Measurements from ENCODE around the gene NGRN. TPM values are rescaled to one million over a fixed set of nuclear protein-coding genes. Genes with fewer than 3 reads are reported as not detected.

Gene NGRN
- total and polyA plus RNA-seq, 2 of the 4 experiments (the other 2 are of a cell fraction): 39.6 to 46.2 TPM

DNA sequence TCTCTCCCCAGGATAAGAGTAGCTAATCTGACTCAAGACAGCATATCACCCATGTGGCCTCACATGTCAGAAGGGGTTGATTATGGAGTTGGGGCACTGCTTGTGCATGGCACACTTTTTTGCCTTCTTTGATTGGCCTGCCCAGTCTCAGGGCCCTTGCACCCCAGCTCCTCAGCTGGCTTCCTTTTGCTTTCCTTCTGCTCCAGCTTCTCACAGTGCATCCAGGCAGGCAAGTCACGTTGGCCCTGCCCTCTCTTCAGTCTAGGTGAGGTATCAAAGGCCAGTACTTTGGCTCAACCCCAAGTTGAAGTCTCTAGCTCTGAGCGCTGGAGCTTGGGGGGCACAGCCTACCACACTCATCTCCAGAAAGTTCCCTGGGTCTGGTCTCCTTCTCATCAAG is 42.2 kb downstream of the NGRN start:
- POLR2A ChIA-PET (ENCODE audit: unreplicated experiment): no interaction called here
- intact Hi-C loops (cut with micrococcal nuclease): no loop called here

More for the DNA sequence above, 42.2 kb downstream of the NGRN start:
- H3K4me1 ChIP-seq (ENCODE audit: control insufficient read depth, insufficient read depth, low read length): no peaks in the 10 kb centered on the region
- ATAC-seq (ENCODE audit: low read depth): no peak
- no peak overlapping the region for H3K23ac ChIP-seq (ENCODE audit: low read depth, low read length)
- H3K14ac ChIP-seq (replicated peaks; ENCODE audit: low read depth, low read length): no peak overlapping the region; the same call in 1 of the 2 replicates
- H3K27ac ChIP-seq (ENCODE audit: insufficient read depth, low read length): no peak overlapping the region
- H3K18ac ChIP-seq (ENCODE audit: low read depth, low read length): no peak overlapping the region
- no peak overlapping the region for H4K8ac ChIP-seq (ENCODE audit: low read depth in 2 of 2, low read length in 2 of 2)
- H2BK15ac ChIP-seq (ENCODE audit: low read depth, low read length): no peak overlapping the region
- no peaks in the 10 kb centered on the region; the same call in 1 of the 2 replicates for H3K27me3 ChIP-seq (ENCODE audit: control insufficient read depth, insufficient read depth, low read length)
- H2AK9ac ChIP-seq (replicated peaks; ENCODE audit: low read depth, low read length, poor library complexity): no peak overlapping the region
- no peak overlapping the region for H3K56ac ChIP-seq (ENCODE audit: extremely low read depth, insufficient read depth, low read length)
- H2AK5ac ChIP-seq (ENCODE audit: low read depth, low read length): no peak overlapping the region
- TF ChIP-seq CEBPB (IDR thresholded peaks at IDR 0.05; ENCODE audit: low read depth, low read length): no peak
- TF ChIP-seq, protein P1, sequence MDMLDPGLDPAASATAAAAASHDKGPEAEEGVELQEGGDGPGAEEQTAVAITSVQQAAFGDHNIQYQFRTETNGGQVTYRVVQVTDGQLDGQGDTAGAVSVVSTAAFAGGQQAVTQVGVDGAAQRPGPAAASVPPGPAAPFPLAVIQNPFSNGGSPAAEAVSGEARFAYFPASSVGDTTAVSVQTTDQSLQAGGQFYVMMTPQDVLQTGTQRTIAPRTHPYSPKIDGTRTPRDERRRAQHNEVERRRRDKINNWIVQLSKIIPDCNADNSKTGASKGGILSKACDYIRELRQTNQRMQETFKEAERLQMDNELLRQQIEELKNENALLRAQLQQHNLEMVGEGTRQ (IDR thresholded peaks at IDR 0.05; ENCODE audit: low read depth, low read length): no peak
- no peak for TF ChIP-seq RCOR1 (IDR thresholded peaks at IDR 0.05; ENCODE audit: insufficient replicate concordance, low read length)
- TF ChIP-seq FOS (IDR thresholded peaks at IDR 0.05; ENCODE audit: low read depth, low read length): no peak
- TF ChIP-seq NFE2L2 (IDR thresholded peaks at IDR 0.05; ENCODE audit: low read depth, low read length): no peak
- TF ChIP-seq SMC3 (IDR thresholded peaks at IDR 0.05; ENCODE audit: low read depth, low read length): no peak
- in situ Hi-C loops (cut with MboI; ENCODE audit: low sequenced_read_pairs): loop anchor here (25.0 kb wide), 1 partner anchor 580 kb away; the partner anchor contains the start of gene FES
- no peak overlapping the region for H4K5ac ChIP-seq (ENCODE audit: low read depth, low read length)
- no peak overlapping the region for H3K4ac ChIP-seq (ENCODE audit: low read depth, low read length)
- H4K20me1 ChIP-seq (ENCODE audit: insufficient read depth, low read length): no peaks in the 10 kb centered on the region
- H2BK20ac ChIP-seq (ENCODE audit: low read depth, low read length): no peak overlapping the region
- no peaks in the 10 kb centered on the region for H3K9me3 ChIP-seq (ENCODE audit: control insufficient read depth, insufficient read depth, low read length)
- WGBS, 2 experiments (ENCODE audit: extremely low coverage in 2 of 2, insufficient read length in 1 of 2): no CpG with 5 or more reads among the region's 2 CpGs
- no peak for DNase-seq
- H3K4me2 ChIP-seq (ENCODE audit: low read depth, low read length): no peak overlapping the region
- H3K79me1 ChIP-seq (ENCODE audit: low read depth in 1 of 2, low read length in 2 of 2): no peaks in the 10 kb centered on the region
- no peak overlapping the region for H2BK5ac ChIP-seq (ENCODE audit: low read depth, low read length, poor library complexity, severe bottlenecking)
- H2AFZ ChIP-seq (replicated peaks; ENCODE audit: low read length, poor library complexity): peak overlapping the region; percentile 30
- no TSS peak for BruUV-seq (replicated peaks)
- no peak overlapping the region for H4K91ac ChIP-seq (ENCODE audit: insufficient read depth, low read depth, low read length)
- no peak overlapping the region for H3K9ac ChIP-seq (ENCODE audit: low read depth, low read length)
- H3K36me3 ChIP-seq (ENCODE audit: control insufficient read depth, insufficient read depth, low read length): no peaks in the 10 kb centered on the region
- no peak overlapping the region for H2BK120ac ChIP-seq (ENCODE audit: low read depth, low read length)
- H3K9me1 ChIP-seq (ENCODE audit: insufficient read depth, low read length): no peaks in the 10 kb centered on the region
- CTCF ChIA-PET: no interaction called here
- dilution Hi-C loops (cut with HindIII; ENCODE audit: low sequenced_read_pairs, unreplicated experiment): no loop called here
- H3K4me3 ChIP-seq (ENCODE audit: insufficient read depth, low read depth, low read length): no peak overlapping the region
